GM21717 (cell line): Measurements from ENCODE around the gene TMEM263.
"Not testable (repeated sequence)": the region's sequence is repeated elsewhere in the genome, so short reads cannot be mapped to it uniquely, and the experiment has no call there.

Experiments
- ATAC-seq: cut with Tn5 transposase; IDR thresholded peaks from one replicate; pipeline ENCODE4 v1.9.1; 2021; ENCODE audit warnings: mild to moderate bottlenecking, moderate library complexity; ENCODE audit not compliant: unreplicated experiment

TMEM263 gene

GRCh38 chr12:106984588-106985137 is 29.0 kb downstream of the TMEM263 start:
- no peak for ATAC-seq

GRCh38 chr12:106985479-106985878 is 29.8 kb downstream of the TMEM263 start:
- ATAC-seq, result no peak

- no peak for ATAC-seq
Observed at GRCh38 chr12:106986135-106986534, 30.4 kb downstream of the TMEM263 start.

- ATAC-seq, result peak; percentile 98
Observed at GRCh38 chr12:106986625-106987389, 31.1 kb downstream of the TMEM263 start, which contains the start of gene MTERF2. Gene MTERF2 (minus strand): TSS chr12:106987146. CDS start chr12:106978714, 8,432 bp downstream.

GRCh38 chr12:106987846-106988245 is 32.1 kb downstream of the TMEM263 start:
- no peak for ATAC-seq

DNA sequence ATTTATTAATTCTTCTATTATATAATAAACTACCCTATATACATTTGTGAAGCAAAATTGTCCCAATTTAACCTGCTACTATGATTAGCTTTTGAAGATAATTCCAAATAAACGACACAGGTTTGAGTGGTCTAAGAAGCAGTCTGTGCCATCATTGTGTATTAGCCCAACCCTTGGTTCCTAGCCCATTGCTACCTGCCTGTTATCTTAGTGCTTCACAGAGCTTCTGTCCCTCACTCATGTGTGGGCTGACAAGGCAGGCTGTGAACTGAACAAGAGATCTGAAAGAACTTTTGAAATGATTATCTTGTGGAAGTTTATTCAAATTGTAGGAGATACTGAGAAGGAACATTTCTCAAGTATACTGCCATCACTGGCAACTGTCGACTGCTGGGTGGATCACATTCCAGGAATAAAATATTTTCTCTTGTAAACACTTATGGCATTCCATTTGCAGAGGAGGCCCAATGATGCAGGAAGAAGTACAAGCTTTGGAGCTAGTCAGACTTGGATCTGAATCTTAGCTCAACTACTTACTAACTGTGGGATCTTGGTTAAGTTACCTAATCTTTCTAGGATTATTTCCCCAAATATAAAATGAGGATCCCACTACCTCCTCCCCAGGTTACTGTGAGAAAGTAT is 39.0 kb downstream of the TMEM263 start:
- ATAC-seq, result no peak

- ATAC-seq, result not testable (repeated sequence)
Observed at GRCh38 chr12:106996102-106996501, 40.4 kb downstream of the TMEM263 start.

DNA sequence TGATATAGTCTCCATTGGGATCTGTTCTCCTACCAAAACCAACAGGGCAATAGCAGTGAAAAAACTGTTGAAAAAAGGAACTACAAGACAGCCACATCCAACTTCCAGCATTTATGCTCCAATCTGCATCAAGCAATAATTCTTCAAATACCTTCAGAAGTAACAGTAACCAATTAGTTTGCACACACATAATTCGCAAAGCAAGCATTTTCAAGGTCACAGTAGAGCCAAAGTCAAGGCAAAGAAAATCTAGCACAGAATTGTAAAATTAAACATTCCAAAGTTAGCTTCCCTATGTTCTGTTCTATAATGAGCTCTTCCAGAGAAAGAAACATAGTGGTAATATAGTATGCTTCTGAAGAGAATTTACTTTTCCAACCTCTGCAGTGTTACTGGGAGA is 42.2 kb downstream of the TMEM263 start:
- no peak for ATAC-seq

- ATAC-seq, result no peak
Observed at GRCh38 chr12:106999446-106999845, 43.7 kb downstream of the TMEM263 start.

GRCh38 chr12:107002665-107003064 is 47.0 kb downstream of the TMEM263 start:
- ATAC-seq, result not testable (repeated sequence)

- ATAC-seq, result no peak
Observed at GRCh38 chr12:107007411-107007810, 51.7 kb downstream of the TMEM263 start.

GRCh38 chr12:107011519-107011918 is 55.8 kb downstream of the TMEM263 start:
- ATAC-seq, result no peak

GRCh38 chr12:107012736-107013425 is 57.2 kb downstream of the TMEM263 start:
- ATAC-seq, result no peak

GRCh38 chr12:107014055-107014454 is 58.3 kb downstream of the TMEM263 start:
- ATAC-seq, result no peak

DNA sequence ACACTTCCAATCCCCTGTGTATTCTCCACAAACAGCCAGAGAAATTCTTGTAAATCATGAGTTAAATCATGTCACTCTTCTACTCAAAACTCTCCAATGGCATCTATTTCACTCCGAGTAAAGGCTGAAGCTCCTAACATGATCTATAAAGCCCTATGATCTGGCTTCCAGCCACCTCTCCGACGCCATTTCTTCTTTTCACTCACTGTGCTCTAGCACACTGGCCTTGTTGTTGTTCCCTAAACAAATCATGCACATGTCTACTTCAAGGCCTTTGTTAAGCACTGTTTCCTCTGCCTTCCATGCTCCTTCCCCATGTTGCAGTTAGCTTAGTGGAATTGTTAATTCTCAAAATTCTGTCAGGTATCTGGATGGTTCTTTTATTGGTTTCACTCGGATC is 61.3 kb downstream of the TMEM263 start:
- ATAC-seq, result no peak

GRCh38 chr12:107019546-107019945 is 63.8 kb downstream of the TMEM263 start:
- no peak for ATAC-seq
